HG03460 (cell line): Measurements from ENCODE around the gene HMGN3.
"Not testable (repeated sequence)": the region's sequence is repeated elsewhere in the genome, so short reads cannot be mapped to it uniquely, and the experiment has no call there.

Source experiments
- ATAC-seq: cut with Tn5 transposase; IDR thresholded peaks from one replicate; pipeline ENCODE4 v1.9.1; 2021; ENCODE audit not compliant: unreplicated experiment

HMGN3 gene

DNA sequence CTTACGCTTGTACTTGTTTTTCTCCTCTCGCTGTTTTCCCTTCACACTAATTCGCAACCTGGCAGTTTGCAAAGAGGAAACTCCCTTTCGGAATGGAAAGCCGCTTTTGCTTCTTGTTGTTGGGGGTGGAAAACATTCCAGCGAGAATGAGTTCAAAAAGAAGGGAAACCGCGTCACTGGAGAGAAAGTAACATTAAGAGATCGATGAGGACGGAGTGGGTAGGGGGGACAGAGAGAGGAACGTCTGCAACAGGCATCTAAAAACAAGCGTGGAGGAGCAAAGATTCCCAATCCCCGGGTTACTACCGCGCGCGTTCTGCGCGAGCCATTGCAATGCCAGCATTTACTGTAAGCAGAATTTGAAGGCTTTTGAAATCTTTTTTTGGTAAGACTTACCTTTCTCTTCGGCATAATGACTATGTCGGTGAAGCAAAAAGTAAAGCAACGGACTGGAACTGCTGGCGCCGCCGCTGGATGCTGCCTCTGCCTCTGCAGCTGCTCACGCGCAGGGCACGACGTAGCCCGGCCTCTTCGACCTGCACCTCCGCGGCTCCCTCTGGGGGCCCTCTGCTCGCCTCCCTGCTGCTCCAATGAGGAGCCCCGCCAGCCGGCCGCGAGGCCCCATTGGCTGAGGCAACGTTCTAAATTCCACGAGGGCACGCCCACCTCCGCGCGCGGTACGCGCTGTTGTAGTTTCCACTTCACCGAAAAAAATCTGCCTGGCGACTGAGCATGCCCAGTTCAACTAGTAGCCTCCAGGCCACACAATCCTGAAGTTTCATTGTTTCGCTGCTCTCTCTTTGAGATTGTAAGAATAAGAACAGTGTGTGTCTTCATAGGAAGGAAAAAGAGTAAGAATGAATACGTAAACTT, at the start of gene HMGN3:
HMGN3 (minus strand) TSS at position 533 of the 873 bp plus-strand sequence.
- peak; percentile 92 for ATAC-seq

GRCh38 chr6:79280756-79281155, 46.3 kb upstream of the HMGN3 start:
- ATAC-seq, result no peak

DNA sequence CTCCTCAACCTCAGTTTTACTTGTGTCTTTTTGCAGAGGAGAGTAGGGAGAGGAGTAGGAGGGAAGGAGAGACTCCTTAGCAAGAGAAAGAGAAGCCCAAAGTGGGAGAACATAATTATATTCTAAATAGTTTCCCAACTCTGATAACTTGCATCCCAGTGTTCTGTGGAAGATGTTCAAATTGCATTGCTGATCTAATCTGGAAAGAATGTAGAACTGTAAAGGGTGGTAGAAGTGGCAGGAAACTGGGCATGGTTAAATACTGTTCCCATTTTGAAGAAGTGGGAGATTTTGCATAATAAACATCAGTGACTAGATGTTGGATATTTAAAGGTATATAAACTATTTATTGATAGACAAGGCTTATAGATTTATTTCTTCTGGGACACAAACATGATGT, 42.6 kb upstream of the HMGN3 start:
- no peak for ATAC-seq

GRCh38 chr6:79269877-79270276, 35.4 kb upstream of the HMGN3 start:
- no peak for ATAC-seq

- no peak for ATAC-seq
Observed at GRCh38 chr6:79267128-79267527, 32.6 kb upstream of the HMGN3 start.

DNA sequence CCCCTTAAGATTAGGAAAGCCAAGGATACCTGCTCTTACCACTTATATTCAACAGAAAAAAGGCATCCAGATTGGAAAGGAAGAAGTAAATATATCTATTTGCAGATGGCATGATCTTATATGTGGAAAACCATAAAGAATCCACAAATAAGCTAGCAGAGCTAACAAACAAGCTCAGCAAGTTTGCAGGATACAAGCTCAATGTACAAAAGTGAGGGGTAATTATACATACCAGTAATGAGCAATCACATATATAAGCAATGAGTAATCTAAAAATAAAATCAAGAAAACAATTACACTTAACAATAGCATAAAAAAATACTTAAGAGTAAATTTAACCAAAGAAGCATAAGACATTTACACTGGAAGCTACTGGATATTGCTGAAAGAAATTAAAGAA, 31.6 kb upstream of the HMGN3 start:
- no peak for ATAC-seq

- ATAC-seq, result no peak
Observed at GRCh38 chr6:79263359-79263758, 28.9 kb upstream of the HMGN3 start.

GRCh38 chr6:79261666-79262065, 27.2 kb upstream of the HMGN3 start:
- no peak for ATAC-seq

DNA sequence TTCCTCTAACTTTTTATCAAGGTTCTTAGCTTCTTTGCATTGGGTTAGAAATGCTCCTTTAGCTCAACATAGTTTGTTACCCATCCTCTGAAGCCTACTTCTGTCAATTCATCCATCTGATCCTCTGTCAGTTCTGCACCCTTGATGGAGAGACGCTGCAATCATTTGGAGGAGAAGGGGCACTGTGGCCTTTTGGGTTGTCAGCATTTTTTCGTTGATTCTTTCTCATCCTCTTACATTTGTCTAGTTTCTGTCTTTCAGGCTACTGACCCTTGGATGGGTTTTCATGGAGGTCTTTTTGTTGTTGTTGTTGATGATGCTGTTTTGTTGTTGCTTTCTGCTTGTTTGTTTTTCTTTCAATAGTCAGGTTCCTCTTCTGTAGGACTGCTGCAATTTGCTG, 26.3 kb upstream of the HMGN3 start:
- ATAC-seq, result no peak

- no peak for ATAC-seq
Observed at GRCh38 chr6:79257381-79258205, 23.1 kb upstream of the HMGN3 start.

GRCh38 chr6:79256770-79257169, 22.3 kb upstream of the HMGN3 start:
- ATAC-seq, result not testable (repeated sequence)

GRCh38 chr6:79255086-79255485, 20.6 kb upstream of the HMGN3 start:
- ATAC-seq, result not testable (repeated sequence)

GRCh38 chr6:79250559-79250958, 16.1 kb upstream of the HMGN3 start:
- ATAC-seq, result no peak

DNA sequence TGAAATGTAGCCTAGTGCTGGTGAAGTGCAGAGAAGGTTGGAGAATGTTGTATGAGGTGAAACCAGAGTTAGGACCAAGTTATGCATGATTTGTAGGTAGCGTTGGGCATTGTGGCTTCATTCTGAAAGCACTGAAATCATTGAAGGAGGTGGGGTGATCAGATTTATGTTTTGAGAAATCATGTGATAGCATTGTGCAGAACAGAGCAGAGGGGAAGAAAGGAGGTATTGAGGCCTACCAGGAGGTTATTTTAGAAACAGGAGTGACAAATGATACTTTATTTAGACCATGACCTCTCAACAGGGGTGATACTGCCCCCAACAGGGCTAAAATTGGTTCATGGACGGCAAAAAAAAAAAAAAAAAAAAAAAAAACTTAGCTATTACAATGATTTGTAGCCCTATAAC, 15.6 kb upstream of the HMGN3 start:
- ATAC-seq, result peak; percentile 64

GRCh38 chr6:79249136-79249535, 14.7 kb upstream of the HMGN3 start:
- ATAC-seq, result no peak

DNA sequence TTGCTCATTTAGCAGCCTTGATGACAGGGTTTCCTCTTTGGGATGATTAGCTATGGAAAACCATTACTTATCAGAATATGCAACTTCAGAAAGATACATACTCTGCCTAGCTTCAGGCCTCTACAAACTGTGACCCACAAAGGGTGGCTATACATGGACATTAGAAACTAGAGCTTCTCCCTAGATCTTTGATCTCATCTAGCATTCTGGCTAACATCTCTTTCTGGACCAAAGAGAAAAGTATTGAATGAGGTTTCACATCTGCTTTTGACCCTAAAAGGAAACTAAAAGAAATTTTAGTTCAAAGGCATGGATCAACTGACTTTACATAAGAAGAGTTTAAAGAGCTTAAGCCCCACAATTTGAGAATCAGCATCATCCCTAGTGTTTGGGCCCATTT, 12.4 kb upstream of the HMGN3 start:
- ATAC-seq, result peak; percentile 76

DNA sequence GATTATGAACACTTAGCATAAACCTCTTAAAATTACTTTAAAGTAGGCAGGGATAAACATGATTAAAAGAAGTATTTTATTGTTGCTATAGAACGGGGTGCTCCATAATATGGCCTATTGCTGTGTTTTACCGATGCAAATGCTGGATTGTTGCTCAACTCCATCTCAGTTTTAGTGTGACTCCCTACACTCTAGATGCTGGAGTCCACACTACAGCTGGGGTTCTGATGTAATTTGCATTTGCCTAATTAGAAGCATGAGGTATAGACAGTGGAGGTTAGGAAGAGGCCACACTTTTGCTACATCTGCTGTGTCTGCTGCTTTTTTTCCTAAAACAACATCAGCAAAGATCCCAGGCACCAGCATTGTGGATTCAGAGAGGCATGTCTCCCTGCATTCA, 6.7 kb upstream of the HMGN3 start:
- no peak for ATAC-seq

DNA sequence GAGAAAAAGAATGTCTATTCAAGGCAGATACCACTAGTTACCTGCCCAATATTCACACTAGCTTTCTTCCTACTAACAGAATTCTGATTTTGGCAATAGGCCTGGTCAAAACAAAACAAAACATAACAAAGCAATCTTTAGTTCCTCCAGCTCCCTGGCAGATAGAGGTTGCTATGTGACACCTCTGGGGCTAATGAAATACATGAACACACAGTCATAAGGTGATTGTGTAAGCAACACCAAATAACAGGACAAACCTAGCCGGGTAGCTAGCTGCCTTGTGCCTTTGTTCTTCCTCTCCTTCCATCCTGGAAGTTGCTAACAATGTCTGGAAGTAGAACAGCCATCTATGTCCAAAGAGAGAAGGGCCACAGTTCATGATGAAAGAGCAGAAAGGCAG, 6.0 kb upstream of the HMGN3 start:
- no peak for ATAC-seq

- ATAC-seq, result peak; percentile 71
Observed at GRCh38 chr6:79239536-79240168, 5.2 kb upstream of the HMGN3 start.

DNA sequence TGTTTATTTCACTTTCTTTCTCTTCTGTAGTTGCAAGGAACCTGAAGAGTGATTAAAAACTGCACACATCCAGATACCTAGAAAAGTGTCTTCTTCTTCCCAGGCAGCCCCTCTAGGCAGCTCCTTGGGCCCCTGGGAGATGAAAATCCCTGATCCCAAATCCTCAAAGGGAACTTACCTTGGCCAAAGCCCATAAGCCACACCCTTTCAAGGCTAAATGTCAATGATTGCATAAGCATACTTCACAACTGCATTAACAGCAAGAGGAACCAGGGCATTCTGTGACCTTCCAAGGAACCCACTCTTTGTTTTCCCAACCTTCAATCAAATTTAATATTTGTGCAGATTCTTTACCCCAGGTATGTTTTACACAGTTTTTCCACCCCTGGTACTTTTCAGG, 4.4 kb upstream of the HMGN3 start:
- no peak for ATAC-seq

GRCh38 chr6:79236711-79237110, 2.2 kb upstream of the HMGN3 start:
- no peak for ATAC-seq
